Stimulated activated CD8-positive, alpha-beta memory T cell treated with anti-CD3 and anti-CD28 coated beads, Interleukin-7, amount 100 ng/mL, for 24 hours (primary cell): ENCODE results near the gene USP22.

Source experiments
- DNase-seq: peaks from one replicate; pipeline ENCODE4 v3.0.0-alpha.2; 2020; ENCODE audit warnings: low read depth

USP22 gene

GRCh38 chr17:21046216-21046615 lies 3.4 kb upstream of the USP22 start:
- DNase-seq: no peak

GRCh38 chr17:21044971-21045370 lies 2.2 kb upstream of the USP22 start:
- DNase-seq: no peak

GRCh38 chr17:21043296-21044232 lies 753 bp upstream of the USP22 start:
- DNase-seq: peak; percentile 96

- DNase-seq: peak; percentile 47
Measured at GRCh38 chr17:21041741-21042457, 912 bp downstream of the USP22 start.

- no peak for DNase-seq
Measured at GRCh38 chr17:21039839-21040575, 2.8 kb downstream of the USP22 start.

- DNase-seq: no peak
Measured at GRCh38 chr17:21037117-21037803, 5.6 kb downstream of the USP22 start.

GRCh38 chr17:21036361-21036881 lies 6.4 kb downstream of the USP22 start:
- DNase-seq: no peak

- DNase-seq: no peak
Measured at GRCh38 chr17:21035406-21035805, 7.4 kb downstream of the USP22 start.

- no peak for DNase-seq
Measured at GRCh38 chr17:21034340-21035235, 8.2 kb downstream of the USP22 start.

- no peak for DNase-seq
Measured at GRCh38 chr17:21033350-21033749, 9.5 kb downstream of the USP22 start.

GRCh38 chr17:21031756-21032396 lies 10.9 kb downstream of the USP22 start:
- no peak for DNase-seq

GRCh38 chr17:21030375-21030774 lies 12.4 kb downstream of the USP22 start:
- no peak for DNase-seq

GRCh38 chr17:21029515-21029914 lies 13.3 kb downstream of the USP22 start:
- DNase-seq: no peak

- DNase-seq: no peak
Measured at GRCh38 chr17:21029036-21029435, 13.8 kb downstream of the USP22 start.

- no peak for DNase-seq
Measured at GRCh38 chr17:21028192-21028591, 14.6 kb downstream of the USP22 start.

- DNase-seq: no peak
Measured at GRCh38 chr17:21027031-21027430, 15.8 kb downstream of the USP22 start.

GRCh38 chr17:21025451-21025850 lies 17.4 kb downstream of the USP22 start:
- DNase-seq: no peak

- no peak for DNase-seq
Measured at GRCh38 chr17:21024024-21024423, 18.8 kb downstream of the USP22 start.

GRCh38 chr17:21021208-21021803 lies 21.5 kb downstream of the USP22 start:
- no peak for DNase-seq

GRCh38 chr17:21020622-21021021 lies 22.2 kb downstream of the USP22 start:
- no peak for DNase-seq
